NCI-H1048 (cell line): Measurements from ENCODE around the gene RPL35.

ENCODE experiments used
- DNase-seq: peaks from one replicate; lab custom pipeline; 2025; lab: John Stamatoyannopoulos, UW

RPL35 gene

DNA sequence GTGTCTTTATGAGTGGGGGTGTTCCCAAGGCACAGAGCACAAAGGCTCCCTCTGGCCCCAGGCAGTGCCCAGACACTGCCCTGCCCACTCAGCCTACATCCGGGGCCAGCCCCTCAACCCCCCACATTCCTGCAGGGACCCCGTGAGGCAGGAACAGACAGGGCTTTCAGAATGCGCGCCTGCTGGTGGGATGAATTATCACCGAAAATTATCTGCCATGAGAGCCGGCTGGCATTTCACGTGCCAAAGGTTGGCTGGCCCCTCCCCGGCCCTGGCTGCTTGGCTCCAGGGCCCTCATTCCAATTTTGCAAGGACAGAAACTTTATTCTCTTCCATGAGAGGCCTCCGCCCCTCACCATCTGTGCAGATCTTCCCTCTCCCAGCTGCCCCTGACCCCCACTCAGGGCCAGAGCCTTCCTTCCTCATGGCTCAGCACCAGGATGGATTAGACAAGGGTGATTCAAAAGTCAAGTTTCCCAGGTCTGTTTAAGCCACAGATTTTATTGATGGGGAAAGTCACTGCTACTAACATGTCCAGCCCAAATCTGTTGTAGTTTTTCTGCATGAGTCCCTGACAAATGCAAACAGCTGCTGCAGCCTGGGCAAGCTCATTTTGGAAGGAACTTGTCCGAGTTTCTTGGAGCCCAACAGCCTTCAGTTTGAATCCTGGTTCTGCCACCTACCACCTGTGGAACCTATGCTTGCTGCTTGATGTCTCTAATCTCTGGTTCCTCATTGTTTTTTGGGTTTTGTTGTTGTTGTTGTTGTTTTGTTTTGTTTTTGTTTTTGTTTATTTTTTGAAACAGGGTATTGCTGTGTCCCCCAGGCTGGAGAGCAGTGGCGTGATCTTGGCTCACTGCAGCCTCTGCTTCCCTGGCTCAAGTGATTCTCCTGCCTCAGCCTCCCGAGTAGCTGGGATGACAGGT is 40.8 kb downstream of the RPL35 start:
- DNase-seq = no peak

DNA sequence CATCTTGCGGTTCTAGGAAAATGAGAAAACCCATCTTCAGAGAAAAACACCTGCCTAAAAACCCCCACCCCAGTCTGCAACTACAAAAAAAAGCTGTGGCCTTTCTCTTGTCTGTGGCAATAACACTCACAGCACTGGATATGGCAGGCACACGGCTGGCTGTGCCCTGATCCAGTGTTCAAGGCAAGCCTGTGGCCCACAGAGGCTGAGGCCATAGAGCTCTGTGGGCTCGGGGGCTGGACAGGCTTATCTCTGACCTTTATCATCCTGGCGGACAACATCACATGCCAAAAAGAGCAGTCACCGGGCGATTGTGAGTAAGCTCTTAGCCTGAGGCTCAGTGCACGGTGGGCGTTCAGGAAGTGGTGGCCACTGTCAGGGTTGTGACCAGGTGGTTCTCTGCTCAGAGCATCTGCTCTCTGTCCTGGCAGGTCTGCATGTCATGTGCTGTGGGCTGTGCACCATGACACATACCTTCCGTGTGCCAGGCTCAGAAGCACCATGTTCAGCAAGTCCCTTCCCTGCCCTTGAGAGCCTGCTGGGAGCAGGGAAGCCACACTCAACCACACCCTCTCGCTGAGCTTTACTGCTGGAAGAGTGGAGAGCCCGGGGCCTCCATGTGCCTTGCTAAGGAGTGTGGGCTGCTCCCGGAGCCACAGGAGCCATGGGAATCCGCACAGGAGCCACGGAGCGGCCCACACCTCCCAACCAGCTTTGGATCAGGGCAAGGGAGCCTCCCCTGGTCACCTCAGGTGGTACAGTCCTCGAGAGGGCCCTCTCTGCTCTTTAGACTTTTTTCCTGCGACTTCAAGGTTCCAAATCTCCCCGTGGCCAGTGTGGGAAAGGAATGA is 43.1 kb downstream of the RPL35 start:
- no peak for DNase-seq

DNA sequence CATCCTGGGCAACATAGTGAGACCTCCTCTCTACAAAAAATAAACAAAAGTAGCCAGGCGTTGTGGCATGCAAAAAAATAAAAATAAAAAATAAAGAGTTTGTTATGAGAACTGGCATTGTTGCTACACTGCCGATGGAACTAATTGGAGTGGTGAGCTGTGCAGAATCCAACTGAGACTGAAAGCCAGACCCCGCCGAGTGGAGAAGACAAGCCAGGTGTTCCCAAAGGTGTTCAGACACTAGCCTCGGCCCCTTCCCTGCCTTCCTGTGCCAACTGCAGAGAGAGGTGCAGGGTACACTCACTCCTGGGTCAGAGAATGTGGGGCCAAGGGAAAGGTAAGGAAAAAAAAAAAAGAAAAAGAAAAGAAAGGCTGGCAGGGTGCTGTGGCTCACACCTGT is 46.2 kb downstream of the RPL35 start:
- DNase-seq = no peak

DNA sequence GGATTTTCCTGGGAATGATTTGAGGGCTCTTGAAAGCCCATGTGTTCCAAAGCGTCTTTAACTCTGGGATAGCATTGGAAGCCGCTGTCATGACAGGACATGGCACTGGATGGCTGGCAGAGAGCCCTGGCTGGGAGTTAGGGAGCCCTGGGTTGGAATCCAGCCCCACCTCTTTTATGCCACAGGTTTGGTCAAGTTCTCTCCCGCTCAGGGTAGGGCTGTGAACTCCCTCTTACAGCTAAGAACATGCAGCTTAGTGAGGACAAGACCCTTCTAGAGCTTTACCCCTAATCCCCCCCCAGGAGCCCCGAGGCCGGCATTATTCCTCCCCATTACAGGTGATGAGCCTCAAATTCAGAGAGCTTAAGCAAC is 47.6 kb downstream of the RPL35 start:
- no peak for DNase-seq

DNA sequence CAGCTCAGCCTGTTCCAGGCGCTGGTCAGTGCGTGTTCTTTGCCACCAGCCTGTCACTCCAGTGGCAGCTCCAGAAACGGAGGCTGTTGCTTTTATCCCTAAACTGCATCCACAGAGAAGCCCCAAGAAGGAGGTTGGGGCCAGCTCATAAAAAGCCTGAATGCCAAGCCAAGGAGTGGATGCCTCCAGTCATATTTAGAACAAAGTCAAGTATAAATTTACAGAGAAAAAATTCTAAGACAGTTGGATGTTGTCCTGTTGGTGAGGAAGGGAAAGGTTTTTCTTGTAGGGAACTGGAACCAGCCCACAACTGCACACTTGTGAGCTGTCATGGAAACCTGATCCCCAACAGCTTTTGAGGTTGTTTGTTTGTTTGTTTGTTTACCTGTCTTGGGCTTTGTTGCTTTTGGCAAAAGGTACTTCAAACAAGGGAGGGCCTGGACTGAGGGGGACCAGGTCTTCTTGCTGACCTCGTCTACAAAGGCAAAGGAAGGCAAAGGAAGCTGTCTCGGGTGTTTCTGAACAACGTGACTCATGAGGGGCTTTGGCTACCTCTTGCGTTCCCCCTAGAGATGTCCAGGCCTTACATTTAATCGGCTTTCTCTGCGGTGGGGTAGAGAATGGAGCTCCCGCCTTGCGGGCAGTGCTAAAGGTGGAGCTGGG is 48.1 kb downstream of the RPL35 start:
- no peak for DNase-seq

DNA sequence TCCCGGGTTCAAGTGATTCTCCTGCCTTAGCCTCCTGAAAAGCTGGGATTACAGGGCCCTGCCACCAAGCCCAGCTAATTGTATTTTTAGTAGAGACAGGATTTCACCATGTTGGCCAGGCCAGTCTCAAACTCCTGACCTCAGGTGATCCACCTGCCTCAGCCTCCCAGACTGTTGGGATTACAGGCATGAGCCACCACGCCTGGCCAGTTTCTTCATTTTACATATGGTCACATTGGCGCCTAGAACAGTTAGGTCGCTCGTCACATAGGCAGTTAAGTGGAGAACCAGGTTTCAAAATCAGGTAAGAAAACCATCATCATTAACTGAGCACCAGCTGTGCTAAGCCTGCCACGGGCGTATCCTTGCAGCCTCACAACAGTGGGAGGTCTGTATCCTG is 48.7 kb downstream of the RPL35 start:
- no peak for DNase-seq

DNA sequence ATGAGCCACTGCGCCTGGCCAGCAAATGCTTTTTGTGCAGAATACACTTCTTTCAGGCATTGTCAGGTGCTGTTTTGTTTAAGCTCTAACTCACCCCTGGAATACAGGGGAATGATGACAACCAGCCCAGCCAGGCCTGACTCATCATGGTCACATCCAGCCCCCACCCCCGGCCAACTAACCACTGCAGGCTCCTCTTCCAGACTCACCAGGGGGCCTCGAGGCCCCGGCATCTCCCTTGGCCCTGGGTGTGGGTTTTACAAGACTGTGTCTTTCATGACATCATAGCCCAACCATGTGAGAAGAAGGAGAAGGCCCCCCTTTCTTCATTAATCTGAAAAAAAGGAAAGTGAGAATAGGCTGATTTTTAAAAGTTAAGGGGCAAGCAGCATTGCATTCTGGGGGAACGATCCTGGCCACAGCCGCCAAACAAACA is 49.3 kb downstream of the RPL35 start:
- DNase-seq = no peak

DNA sequence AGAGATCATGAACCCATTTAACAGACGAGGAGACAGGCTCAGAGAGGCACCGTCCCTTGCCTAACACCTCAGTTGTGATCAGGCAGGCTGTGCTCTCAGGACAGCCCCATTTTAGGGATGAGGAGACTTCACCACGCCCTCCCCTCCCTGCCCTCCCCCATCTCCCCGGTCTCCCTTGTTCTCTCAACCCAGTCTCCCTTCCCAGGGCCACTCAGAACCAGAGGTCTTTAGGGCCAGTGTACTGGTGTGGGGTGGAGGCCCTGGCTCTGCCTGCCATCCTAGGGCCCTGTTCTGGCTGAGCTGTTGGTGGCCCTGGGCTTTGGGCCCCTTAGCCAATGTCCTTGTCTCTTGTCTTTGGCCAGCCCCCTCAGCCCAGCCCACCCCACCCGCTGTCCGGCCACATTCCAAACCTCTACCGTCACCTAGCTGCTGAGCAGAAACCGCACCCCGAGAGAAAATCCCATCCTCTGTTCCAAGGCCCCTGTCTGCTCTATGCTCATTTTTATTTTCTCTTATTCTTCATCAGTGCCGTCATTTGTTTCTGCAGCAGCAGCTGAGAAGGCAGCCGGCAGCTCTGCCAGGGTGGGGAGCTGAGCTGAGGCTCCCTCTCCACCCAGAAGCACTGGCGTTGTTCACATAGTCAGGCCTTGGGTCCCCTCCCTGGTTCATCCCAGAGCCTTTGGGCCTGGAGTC is 50.9 kb downstream of the RPL35 start:
- no peak for DNase-seq

DNA sequence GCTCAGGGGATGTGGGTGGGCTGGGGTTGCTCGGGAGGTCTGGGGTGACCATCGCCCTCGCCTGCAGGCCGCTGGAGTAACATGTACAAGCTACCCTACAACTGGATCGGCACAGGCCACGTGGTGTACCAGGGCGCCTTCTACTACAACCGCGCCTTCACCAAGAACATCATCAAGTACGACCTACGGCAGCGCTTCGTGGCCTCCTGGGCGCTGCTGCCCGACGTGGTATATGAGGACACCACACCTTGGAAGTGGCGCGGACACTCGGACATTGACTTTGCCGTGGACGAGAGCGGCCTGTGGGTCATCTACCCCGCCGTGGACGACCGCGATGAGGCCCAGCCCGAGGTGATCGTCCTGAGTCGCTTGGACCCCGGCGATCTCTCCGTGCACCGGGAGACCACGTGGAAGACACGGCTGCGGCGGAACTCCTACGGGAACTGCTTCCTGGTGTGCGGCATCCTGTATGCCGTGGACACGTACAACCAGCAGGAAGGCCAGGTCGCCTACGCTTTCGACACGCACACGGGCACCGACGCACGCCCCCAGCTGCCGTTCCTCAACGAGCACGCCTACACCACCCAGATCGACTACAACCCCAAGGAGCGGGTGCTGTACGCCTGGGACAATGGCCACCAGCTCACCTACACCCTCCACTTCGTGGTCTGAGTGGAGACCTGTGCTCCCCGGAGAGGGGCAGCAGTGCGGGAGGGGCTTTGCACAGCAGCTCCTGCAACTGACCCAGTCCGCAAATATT is 51.8 kb downstream of the RPL35 start:
- DNase-seq = no peak

DNA sequence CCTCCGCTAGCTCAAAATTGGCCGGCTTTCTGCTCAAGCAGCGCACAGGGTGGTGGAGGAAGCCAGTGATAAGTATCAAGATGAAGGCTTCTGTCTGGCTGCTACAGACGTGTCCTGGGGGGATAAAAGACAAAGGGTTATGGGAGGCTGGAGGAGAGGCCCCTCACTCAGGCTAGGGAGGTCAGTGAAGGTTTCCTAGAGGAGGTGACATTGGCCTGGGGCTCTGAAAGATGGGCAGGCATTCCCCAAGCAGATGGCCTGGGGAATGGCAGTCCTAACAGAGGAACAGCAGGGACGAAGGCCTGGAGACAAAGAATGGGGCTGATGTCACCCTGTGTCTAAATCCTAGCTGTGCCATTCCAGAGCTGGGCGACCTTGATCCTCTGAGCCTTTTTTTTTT is 52.5 kb downstream of the RPL35 start:
- DNase-seq = no peak

DNA sequence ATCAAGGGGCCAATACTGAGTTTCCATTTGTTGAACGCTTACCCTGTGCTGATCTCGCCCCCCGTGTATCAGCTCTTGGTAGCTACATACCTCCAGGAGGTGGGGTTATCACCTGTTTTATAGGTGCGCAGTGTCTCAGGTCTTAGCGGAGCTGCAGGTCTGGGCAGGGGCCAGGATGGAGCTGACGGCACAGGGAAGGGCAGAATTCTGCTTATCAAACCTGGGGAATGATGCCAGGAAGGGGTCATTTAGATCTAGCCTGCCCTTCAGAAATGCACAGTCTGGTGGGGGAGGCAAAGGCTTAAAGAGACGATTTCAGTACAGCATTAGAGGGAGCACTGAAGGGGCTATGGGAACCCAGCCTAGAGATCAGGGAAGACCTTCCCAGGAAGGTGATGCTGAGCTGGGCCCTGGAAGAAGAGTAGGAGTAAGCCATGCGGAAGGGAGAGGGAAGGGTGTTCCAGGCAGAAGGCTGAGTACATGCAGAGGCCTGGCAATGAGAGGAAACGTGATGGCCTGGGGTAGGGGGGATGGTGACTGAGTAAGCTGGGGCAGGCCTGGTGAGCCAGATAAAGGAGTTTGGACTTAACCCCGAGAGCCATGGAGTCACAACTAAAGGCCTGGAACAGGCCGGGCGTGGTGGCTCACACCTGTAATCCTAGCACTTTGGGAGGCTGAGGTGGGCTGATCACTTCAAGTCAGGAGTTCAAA is 53.4 kb downstream of the RPL35 start:
- no peak for DNase-seq
